ENCODE results near the gene ZNF668.
A peak's percentile ranks its signal among the peaks of the same experiment; 100 is the strongest.

Gene ZNF668

GRCh38 chr16:31073142-31073969 lies 684 bp downstream of the ZNF668 start:
- H3K27me3 ChIP-seq (ENCODE audit: control insufficient read depth, insufficient read depth, low read length), result no peaks in the 10 kb centered on the region
- peaks cover 13% of the 10 kb centered on the region for H3K36me3 ChIP-seq (ENCODE audit: control insufficient read depth, insufficient read depth, low read length)
- H3K4me1 ChIP-seq (ENCODE audit: control insufficient read depth, insufficient read depth, low read length), result peaks cover 10% of the 10 kb centered on the region
- peak overlapping the region; percentile 86 for H3K4me3 ChIP-seq (ENCODE audit: low read length)
- H3K27ac ChIP-seq (ENCODE audit: low read depth, low read length), result peak overlapping the region; percentile 86
- peak overlapping the region; percentile 64 for H3K9ac ChIP-seq (ENCODE audit: low read length)

GRCh38 chr16:31072540-31073141 lies 1.4 kb downstream of the ZNF668 start:
- H3K4me1 ChIP-seq (ENCODE audit: control insufficient read depth, insufficient read depth, low read length), result peaks cover 10% of the 10 kb centered on the region
- H3K9ac ChIP-seq (ENCODE audit: low read length), result peak overlapping the region; percentile 64
- H3K36me3 ChIP-seq (ENCODE audit: control insufficient read depth, insufficient read depth, low read length), result peaks cover 7% of the 10 kb centered on the region
- H3K4me3 ChIP-seq (ENCODE audit: low read length), result peak overlapping the region; percentile 86
- H3K27me3 ChIP-seq (ENCODE audit: control insufficient read depth, insufficient read depth, low read length), result no peaks in the 10 kb centered on the region
- H3K27ac ChIP-seq (ENCODE audit: low read depth, low read length), result peak overlapping the region; percentile 86

DNA sequence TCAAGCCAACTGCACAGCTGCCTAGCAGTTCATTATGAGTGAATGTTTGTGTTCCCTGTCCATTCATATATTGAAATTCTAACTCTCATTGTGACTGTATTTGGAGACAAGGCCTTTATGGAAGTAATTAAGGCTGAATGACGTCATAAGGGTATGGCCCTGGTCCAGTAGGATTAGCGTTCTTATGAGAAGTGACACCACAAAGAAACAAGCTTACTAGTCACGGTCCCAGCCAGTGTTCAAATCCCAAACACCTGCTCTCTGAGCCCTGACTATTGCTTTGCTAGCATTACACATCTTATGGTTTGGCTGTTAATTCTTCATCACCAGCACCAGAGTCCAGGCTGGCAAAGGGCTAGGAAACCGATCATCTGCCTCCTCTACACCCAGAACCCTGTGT lies 2.2 kb downstream of the ZNF668 start:
- Histone ChIP-seq H3K4me1 (ENCODE audit: control insufficient read depth, insufficient read depth, low read length) (peaks cover 10% of the 10 kb centered on the region), H3K9ac (ENCODE audit: low read length) (no peak overlapping the region), H3K36me3 (ENCODE audit: control insufficient read depth, insufficient read depth, low read length) (no peaks in the 10 kb centered on the region), H3K27ac (ENCODE audit: low read depth, low read length) (no peak overlapping the region), H3K4me3 (ENCODE audit: low read length) (peak overlapping the region; percentile 86), H3K27me3 (ENCODE audit: control insufficient read depth, insufficient read depth, low read length) (no peaks in the 10 kb centered on the region)

- Histone ChIP-seq H3K9ac (ENCODE audit: low read length) (no peak overlapping the region), H3K4me1 (ENCODE audit: control insufficient read depth, insufficient read depth, low read length) (peaks cover 5% of the 10 kb centered on the region), H3K4me3 (ENCODE audit: low read length) (no peak overlapping the region), H3K36me3 (ENCODE audit: control insufficient read depth, insufficient read depth, low read length) (peaks cover 2% of the 10 kb centered on the region), H3K27me3 (ENCODE audit: control insufficient read depth, insufficient read depth, low read length) (no peaks in the 10 kb centered on the region), H3K27ac (ENCODE audit: low read depth, low read length) (no peak overlapping the region)
Observed at GRCh38 chr16:31067342-31067741, 6.7 kb downstream of the ZNF668 start.

DNA sequence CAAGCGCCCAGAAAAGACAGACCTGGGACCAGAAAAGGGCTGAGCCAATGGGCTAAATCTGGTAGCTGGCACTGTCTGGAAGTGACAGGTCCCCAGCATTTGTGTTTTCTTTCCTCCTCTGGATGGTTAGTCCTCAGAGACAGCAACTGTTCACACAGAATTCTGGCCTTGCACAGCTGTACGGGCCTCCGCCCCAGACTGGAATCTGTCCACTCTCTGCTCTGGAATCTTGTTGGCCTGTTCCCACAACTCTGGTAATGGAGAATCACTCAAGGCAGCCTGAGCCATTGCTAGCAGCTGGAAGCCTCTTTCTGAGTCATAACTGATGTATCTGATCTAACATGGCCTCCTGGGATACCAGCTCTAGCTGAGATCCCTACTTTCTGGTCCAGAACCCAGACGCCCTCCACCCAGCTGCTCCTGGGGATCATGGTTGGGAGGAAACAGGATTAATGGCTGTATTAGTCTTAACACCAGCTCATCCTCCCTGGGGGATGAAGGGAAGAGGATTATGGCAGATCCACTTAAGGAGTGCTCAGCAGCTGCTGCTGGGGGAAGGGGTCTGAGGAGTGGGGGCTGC lies 9.1 kb downstream of the ZNF668 start:
- H3K4me1 ChIP-seq (ENCODE audit: control insufficient read depth, insufficient read depth, low read length), result peaks cover 2% of the 10 kb centered on the region
- no peak overlapping the region for H3K4me3 ChIP-seq (ENCODE audit: low read length)
- H3K9ac ChIP-seq (ENCODE audit: low read length), result no peak overlapping the region
- H3K36me3 ChIP-seq (ENCODE audit: control insufficient read depth, insufficient read depth, low read length), result peaks cover 13% of the 10 kb centered on the region
- no peaks in the 10 kb centered on the region for H3K27me3 ChIP-seq (ENCODE audit: control insufficient read depth, insufficient read depth, low read length)
- H3K27ac ChIP-seq (ENCODE audit: low read depth, low read length), result peak overlapping the region; percentile 70

DNA sequence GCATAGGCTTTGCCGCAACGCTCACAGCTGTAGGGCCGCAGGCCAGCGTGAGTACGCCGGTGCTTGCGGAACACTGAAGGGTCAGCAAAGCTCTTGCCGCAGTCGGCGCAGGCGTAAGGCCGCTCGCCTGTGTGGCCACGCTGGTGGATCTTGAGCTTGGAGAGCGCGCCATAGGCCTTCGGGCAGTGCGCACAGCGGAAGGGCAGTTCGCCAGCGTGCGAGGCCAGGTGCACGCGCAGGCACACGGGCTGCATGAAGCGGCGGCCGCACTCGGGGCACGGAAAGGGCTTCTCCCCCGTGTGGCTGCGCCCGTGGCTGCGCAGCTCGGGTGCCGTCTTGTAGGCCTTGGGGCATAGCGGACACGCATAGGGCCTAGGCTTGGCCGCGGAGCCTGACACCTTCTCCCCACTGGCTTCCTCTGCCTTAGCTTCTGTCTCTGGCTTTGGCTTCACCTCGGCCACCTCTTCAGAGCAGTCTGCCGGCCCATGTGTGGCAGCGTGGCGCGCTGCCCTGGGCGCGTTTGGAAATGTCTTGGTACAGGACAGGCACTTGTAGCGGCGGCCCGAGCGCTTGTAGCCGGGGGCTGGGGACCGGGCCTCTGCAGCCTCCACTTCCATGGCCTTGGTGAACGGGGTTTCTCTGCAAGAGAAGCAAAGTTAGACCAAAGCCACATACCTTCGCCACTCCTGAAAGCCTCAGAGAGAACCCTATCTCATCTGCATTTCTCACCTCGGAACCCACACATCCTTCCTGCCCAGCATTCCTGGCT lies 10.0 kb downstream of the ZNF668 start:
- Histone ChIP-seq H3K4me3 (ENCODE audit: low read length) (no peak overlapping the region), H3K4me1 (ENCODE audit: control insufficient read depth, insufficient read depth, low read length) (peaks cover 2% of the 10 kb centered on the region), H3K27me3 (ENCODE audit: control insufficient read depth, insufficient read depth, low read length) (no peaks in the 10 kb centered on the region), H3K9ac (ENCODE audit: low read length) (no peak overlapping the region), H3K36me3 (ENCODE audit: control insufficient read depth, insufficient read depth, low read length) (peaks cover 13% of the 10 kb centered on the region), H3K27ac (ENCODE audit: low read depth, low read length) (no peak overlapping the region)

- H3K4me1 ChIP-seq (ENCODE audit: control insufficient read depth, insufficient read depth, low read length), result peaks cover 2% of the 10 kb centered on the region
- H3K27ac ChIP-seq (ENCODE audit: low read depth, low read length), result no peak overlapping the region
- no peaks in the 10 kb centered on the region for H3K27me3 ChIP-seq (ENCODE audit: control insufficient read depth, insufficient read depth, low read length)
- peaks cover 13% of the 10 kb centered on the region for H3K36me3 ChIP-seq (ENCODE audit: control insufficient read depth, insufficient read depth, low read length)
- no peak overlapping the region for H3K9ac ChIP-seq (ENCODE audit: low read length)
- H3K4me3 ChIP-seq (ENCODE audit: low read length), result no peak overlapping the region
Observed at GRCh38 chr16:31063495-31063842, 10.6 kb downstream of the ZNF668 start.

DNA sequence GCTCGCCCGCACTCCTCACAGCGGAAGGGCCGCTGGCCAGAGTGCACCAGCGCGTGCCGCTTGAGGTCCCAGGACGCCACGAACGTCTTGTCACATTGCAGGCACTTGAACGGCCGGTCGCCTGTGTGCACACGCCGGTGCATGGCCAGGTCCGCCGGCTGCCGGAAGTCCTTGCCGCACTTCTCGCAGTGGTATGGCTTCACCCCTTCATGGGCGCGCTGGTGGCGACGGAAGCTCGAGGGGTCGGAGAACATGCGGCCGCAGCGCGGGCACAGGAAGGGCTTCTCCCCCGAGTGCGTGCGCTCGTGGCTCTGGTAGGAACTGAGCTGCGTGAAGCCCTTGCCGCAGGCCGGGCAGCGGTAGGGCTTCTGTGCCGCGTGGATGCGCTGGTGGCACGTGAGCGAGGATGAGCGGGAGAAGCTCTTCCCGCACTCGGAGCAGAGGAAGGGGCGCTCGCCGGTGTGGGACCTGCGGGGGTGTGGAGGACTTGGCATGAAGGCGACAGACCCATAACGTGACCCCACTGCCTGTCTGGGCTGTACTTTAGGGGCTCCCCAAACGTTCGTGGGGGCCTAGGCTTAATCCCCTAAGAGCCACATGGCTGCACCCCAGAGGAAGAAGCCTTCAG lies 12.1 kb downstream of the ZNF668 start:
- Histone ChIP-seq H3K4me1 (ENCODE audit: control insufficient read depth, insufficient read depth, low read length) (peaks cover 2% of the 10 kb centered on the region), H3K27ac (ENCODE audit: low read depth, low read length) (no peak overlapping the region), H3K9ac (ENCODE audit: low read length) (no peak overlapping the region), H3K4me3 (ENCODE audit: low read length) (no peak overlapping the region), H3K27me3 (ENCODE audit: control insufficient read depth, insufficient read depth, low read length) (no peaks in the 10 kb centered on the region), H3K36me3 (ENCODE audit: control insufficient read depth, insufficient read depth, low read length) (peaks cover 13% of the 10 kb centered on the region)

DNA sequence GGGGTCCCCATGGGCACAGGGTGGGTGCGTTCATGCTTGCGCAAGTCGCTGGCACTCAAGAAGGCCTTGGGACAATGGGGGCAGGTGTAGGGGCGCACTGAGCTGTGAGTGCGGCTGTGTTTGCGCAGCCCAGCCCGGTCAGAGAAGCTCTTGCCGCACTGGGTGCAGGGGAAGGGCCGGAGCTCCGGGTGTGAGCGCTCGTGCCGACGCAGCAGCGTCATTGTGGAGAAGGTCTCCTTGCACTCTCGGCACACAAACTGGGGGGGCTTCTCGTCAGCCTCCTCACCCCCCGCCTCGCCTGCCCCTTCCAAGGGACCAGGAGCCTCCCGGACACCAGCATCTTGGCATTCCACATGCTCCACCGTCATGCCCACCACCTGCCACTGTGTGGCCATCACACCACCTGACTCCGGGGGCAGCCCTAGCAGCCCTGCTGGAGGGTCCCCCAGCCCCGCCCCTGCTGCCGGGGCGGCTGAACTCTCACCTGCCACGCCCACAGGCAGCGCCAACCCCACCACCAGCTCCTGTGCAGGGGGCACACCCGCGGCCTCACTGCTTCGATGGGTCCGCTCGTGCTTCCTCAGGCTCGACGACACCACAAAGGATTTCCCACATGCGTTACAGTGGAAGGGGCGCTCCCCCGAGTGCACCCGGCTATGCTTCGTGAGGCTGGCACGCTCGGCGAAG lies 12.8 kb downstream of the ZNF668 start:
- peaks cover 2% of the 10 kb centered on the region for H3K4me1 ChIP-seq (ENCODE audit: control insufficient read depth, insufficient read depth, low read length)
- peaks cover 13% of the 10 kb centered on the region for H3K36me3 ChIP-seq (ENCODE audit: control insufficient read depth, insufficient read depth, low read length)
- no peaks in the 10 kb centered on the region for H3K27me3 ChIP-seq (ENCODE audit: control insufficient read depth, insufficient read depth, low read length)
- H3K9ac ChIP-seq (ENCODE audit: low read length), result no peak overlapping the region
- no peak overlapping the region for H3K4me3 ChIP-seq (ENCODE audit: low read length)
- H3K27ac ChIP-seq (ENCODE audit: low read depth, low read length), result no peak overlapping the region

DNA sequence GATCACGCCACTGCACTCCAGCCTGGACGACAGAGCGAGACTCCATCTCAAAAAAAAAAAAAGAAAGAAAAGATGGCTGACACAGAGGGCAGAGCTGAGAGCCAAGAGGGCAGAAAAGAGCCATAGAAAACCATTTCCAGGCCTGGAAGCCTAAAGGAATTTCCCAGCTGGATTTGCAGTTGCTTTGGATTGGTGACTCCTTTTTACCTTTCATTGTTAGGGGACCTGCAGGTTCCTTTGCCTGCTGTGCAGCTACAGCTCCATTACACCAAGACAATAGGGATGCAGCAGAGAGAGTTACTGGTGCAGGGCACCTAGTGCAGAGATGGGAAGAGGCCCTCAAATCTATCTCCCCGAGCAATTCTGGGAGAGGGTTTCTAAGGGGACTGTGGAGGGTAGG lies 18.4 kb downstream of the ZNF668 start:
- Histone ChIP-seq H3K4me1 (ENCODE audit: control insufficient read depth, insufficient read depth, low read length) (no peaks in the 10 kb centered on the region), H3K9ac (ENCODE audit: low read length) (no peak overlapping the region), H3K4me3 (ENCODE audit: low read length) (no peak overlapping the region), H3K27ac (ENCODE audit: low read depth, low read length) (no peak overlapping the region), H3K36me3 (ENCODE audit: control insufficient read depth, insufficient read depth, low read length) (peaks cover 4% of the 10 kb centered on the region), H3K27me3 (ENCODE audit: control insufficient read depth, insufficient read depth, low read length) (no peaks in the 10 kb centered on the region)

GRCh38 chr16:31052114-31052513 lies 21.9 kb downstream of the ZNF668 start:
- Histone ChIP-seq H3K4me3 (ENCODE audit: low read length) (no peak overlapping the region), H3K9ac (ENCODE audit: low read length) (no peak overlapping the region), H3K4me1 (ENCODE audit: control insufficient read depth, insufficient read depth, low read length) (no peaks in the 10 kb centered on the region), H3K27me3 (ENCODE audit: control insufficient read depth, insufficient read depth, low read length) (no peaks in the 10 kb centered on the region), H3K27ac (ENCODE audit: low read depth, low read length) (no peak overlapping the region), H3K36me3 (ENCODE audit: control insufficient read depth, insufficient read depth, low read length) (no peaks in the 10 kb centered on the region)
